ENCODE measurements around the gene ABHD17A. TPM values are rescaled to one million over a fixed set of nuclear protein-coding genes. Genes with fewer than 3 reads are reported as not detected.
A peak's percentile ranks its signal among the peaks of the same experiment; 100 is the strongest.

ABHD17A gene
- total and polyA plus RNA-seq, 2 of the 8 experiments (the other 6 are each of a cell fraction or from before 2014, with no cell fraction given) = 41.2 to 87.4 TPM

- TF ChIP-seq BRCA1 (IDR thresholded peaks at IDR 0.05; ENCODE audit: low read depth, low read length) (no peak), CHD2 (IDR thresholded peaks at IDR 0.05; ENCODE audit: low read length) (0 out of 2 replicates have a peak, but pooled peaks have one; percentile 32), KDM4A (IDR thresholded peaks at IDR 0.05; ENCODE audit: low read depth, low read length, severe bottlenecking) (peak; percentile 76), POLR2AphosphoS5 (IDR thresholded peaks at IDR 0.05; ENCODE audit: low read depth, low read length) (peak; percentile 88), SP4 (IDR thresholded peaks at IDR 0.05; ENCODE audit: low read length) (no peak; the same call in 1 of the 2 replicates), TAF7 (optimal IDR thresholded peaks at IDR 0.05; ENCODE audit: borderline replicate concordance, low read depth, low read length) (no peak), PHF8 (conservative IDR thresholded peaks at IDR 0.05; ENCODE audit: low read depth, low read length) (peak; percentile 92), CHD1 (IDR thresholded peaks at IDR 0.05; ENCODE audit: low read depth, low read length) (no peak), POLR2A (IDR thresholded peaks at IDR 0.05; ENCODE audit: control extremely low read depth in 1 of 2, low read depth in 2 of 2, low read length in 2 of 2) (peak in 1 of 2 experiments; percentile 90; a peak in 2 of 3 replicates), SIX5 (IDR thresholded peaks at IDR 0.05; ENCODE audit: low read depth, low read length) (no peak), GABPA (IDR thresholded peaks at IDR 0.05; ENCODE audit: borderline replicate concordance, insufficient read depth, low read length) (peak; percentile 86), TBP (IDR thresholded peaks at IDR 0.05; ENCODE audit: low read depth, low read length) (peak; percentile 41; the same call in 1 of the 2 replicates), CREB1 (IDR thresholded peaks at IDR 0.05) (peak; percentile 84), MAX (IDR thresholded peaks at IDR 0.05) (peak; percentile 96), E2F6 (IDR thresholded peaks at IDR 0.05) (peak; percentile 94), POU5F1 (IDR thresholded peaks at IDR 0.05; ENCODE audit: low read depth, low read length) (no peak), ASH2L (IDR thresholded peaks at IDR 0.05; ENCODE audit: low read length) (peak; percentile 15)
Measured at GRCh38 chr19:1875646-1876495, 9.4 kb downstream of the ABHD17A start (continued).
